Stomach (tissue), 4 donors: Measurements from ENCODE around the gene ADAMTS15.

ENCODE experiments used
- POLR2A ChIP-seq, 4 donors: fragments of 450-650 bp; IDR thresholded peaks; one replicate each; pipeline ENCODE4 v1.6.1; 2016; ENCODE audit warnings: antibody characterized with exemption in 4 of 4, control low read depth in 2 of 4, mild to moderate bottlenecking in 1 of 4, moderate library complexity in 1 of 4
- POLR2AphosphoS5 ChIP-seq, 3 donors: sonication (generic); formaldehyde crosslinking; IDR thresholded peaks; one replicate each; pipeline ENCODE4 v1.6.1; 2016; ENCODE audit warnings: antibody characterized with exemption in 3 of 3
- TF ChIP-seq, protein P1 (sequence below), 7 experiments: fragments of 450-650 bp in 4 of 7; fragments of 200-600 bp in 3 of 7; sonication (generic) in 3 of 7; IDR thresholded peaks; one replicate each; pipeline ENCODE4 v1.5.1; 2016 to 2019; ENCODE audit warnings: antibody characterized with exemption in 7 of 7, control low read depth in 2 of 7, mild to moderate bottlenecking in 1 of 7

DNA sequence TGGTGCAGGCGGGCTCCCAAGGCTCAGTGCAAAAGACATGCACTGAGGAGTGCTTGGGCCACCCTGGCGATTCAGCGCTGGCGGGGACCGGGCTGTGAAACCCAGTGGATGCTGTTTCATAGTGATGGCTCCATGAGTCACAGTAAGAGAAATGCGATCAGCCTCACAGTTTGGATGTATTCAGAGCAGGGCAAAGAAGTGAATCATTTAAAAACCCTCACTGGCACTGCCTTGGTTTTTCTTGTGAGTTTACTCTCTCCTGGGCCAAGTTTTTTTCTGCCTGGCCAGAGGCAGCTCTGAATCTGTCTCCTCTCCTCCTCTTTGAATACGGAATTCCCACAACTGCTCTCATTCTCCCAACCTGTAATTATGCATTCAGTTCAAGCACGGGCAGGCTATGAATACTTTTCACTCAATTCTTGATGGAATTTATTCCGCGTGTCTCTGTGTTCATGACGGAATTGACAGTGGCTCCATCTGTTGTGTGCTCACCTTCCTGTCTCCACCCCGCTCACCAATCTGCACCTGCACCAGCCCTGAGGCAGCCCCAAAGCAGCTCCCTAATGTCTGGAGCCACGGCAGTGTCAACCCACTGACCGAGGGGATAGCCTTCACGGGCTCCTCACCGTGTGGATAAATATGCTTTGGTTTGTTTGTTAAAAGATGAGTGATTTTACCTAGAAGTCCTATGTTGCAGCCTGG is 34.9 kb upstream of the ADAMTS15 start:
- TF ChIP-seq POLR2A (IDR thresholded peaks at IDR 0.05): no peak
- TF ChIP-seq, protein P1, sequence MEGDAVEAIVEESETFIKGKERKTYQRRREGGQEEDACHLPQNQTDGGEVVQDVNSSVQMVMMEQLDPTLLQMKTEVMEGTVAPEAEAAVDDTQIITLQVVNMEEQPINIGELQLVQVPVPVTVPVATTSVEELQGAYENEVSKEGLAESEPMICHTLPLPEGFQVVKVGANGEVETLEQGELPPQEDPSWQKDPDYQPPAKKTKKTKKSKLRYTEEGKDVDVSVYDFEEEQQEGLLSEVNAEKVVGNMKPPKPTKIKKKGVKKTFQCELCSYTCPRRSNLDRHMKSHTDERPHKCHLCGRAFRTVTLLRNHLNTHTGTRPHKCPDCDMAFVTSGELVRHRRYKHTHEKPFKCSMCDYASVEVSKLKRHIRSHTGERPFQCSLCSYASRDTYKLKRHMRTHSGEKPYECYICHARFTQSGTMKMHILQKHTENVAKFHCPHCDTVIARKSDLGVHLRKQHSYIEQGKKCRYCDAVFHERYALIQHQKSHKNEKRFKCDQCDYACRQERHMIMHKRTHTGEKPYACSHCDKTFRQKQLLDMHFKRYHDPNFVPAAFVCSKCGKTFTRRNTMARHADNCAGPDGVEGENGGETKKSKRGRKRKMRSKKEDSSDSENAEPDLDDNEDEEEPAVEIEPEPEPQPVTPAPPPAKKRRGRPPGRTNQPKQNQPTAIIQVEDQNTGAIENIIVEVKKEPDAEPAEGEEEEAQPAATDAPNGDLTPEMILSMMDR (IDR thresholded peaks at IDR 0.05): no peak
- TF ChIP-seq POLR2AphosphoS5 (IDR thresholded peaks at IDR 0.05): peak in 1 of 3 donors; percentile 8
